Caki2 (cell line): ENCODE measurements around the gene ZNF747. TPM values are rescaled to one million over a fixed set of nuclear protein-coding genes. Genes with fewer than 3 reads are reported as not detected.
"Not testable (repeated sequence)": the region's sequence is repeated elsewhere in the genome, so short reads cannot be mapped to it uniquely, and the experiment has no call there.

Experiments used
- DNase-seq: peaks from one replicate; pipeline ENCODE4 v3.0.0-alpha.2; 2015; ENCODE audit warnings: low read depth
- in situ Hi-C: cut with HindIII; loops from 2 replicates; pipeline ENCODE4 v1.10.0; 2016; ENCODE audit warnings: low sequenced_read_pairs, low pct_unique_long_range_greater_than_20kb, mixed read lengths
- total RNA-seq: library from RNA; depleted of rRNA; stranded (reverse); fragments of >200 nt; shearing (Covaris generic); gene quantifications from 2 replicates; pipeline ENCODE4 v1.2.3, GENCODE V29; 2014; ENCODE audit warnings: low replicate concordance

Gene ZNF747
- total RNA-seq, 1 experiment from 2014 or later = 29.1 TPM

DNA sequence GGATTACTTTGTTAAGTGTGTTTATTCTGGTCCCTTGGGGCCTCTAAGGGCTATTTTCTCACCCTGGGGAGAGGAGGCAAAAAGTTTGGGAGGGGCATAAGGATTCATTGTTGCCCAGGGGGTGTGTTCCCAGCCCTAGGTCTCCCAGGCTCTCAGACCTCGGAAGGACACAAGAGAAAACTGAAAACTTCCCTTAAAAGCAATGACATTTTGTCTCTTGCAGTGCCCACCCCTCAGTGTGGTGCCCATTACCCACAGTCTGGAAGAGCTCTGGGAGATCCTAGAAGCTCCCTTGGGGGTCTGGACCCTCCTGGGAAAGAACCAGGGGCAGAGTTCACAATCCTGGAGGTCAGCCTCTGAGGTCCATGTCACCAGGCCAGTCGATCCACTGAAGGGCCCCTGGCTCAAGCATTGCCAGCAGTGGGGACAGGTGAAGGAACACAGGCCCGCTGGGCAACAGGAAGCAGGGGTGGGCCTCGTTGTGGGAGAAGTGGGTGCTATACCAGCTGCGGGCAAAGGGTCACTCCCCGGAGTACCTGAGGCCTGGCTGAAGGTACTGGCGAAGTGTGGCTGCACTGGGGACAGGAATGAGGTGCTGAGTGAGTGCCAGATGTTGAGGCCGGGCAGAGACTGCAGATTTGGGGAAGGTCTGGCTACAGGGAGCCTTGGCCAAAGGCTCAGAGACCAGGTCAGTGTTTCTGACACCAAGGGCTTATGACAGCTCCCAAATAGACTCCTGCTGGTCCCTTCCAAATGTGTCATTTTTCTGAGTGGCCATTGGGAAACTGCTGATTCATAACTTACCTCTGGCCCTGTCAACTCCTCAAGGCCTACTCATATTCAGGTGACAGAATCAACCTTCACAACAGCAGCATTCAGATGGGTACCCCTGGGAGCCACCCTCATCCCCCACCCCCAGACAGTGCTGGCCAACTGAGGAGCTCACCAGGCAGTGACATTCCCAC lies 4.6 kb upstream of the ZNF747 start:
- no peak for DNase-seq
- in situ Hi-C loops = no loop called here

DNA sequence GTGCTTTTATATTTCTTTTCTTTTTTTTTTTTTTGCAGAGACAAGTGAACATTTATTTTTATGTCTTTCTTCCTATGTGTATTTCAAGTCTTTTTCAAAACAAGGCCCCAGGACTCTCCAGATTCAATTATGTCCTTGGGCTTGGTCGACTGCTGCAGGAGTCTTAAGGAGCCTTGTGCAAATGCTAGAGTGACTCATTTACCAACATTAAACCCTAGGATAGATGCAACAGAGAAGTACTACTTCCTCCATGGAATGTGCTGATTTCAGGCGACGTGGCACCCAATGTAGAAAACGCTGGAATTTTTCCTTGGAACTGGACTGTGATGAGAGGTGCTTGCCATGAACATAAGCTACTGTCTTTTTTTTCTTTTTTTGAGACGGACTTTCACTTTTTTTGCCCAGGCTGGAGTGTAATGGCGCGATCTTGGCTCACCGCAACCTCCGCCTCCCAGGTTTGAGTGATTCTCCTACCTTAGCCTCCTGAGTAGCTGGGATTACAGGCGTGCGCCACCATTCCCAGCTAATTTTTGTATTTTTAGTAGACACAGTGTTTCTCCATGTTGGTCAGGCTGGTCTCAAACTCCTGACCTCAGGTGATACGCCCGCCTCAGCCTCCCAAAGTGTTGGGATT lies 1.9 kb upstream of the ZNF747 start:
- DNase-seq, in situ Hi-C loops: not testable (repeated sequence)

GRCh38 chr16:30535777-30536190 lies 1.1 kb upstream of the ZNF747 start:
- DNase-seq = peak; percentile 45
- in situ Hi-C loops = no loop called here

GRCh38 chr16:30535106-30535776 lies 583 bp upstream of the ZNF747 start:
- no peak for DNase-seq
- in situ Hi-C loops = no loop called here

DNA sequence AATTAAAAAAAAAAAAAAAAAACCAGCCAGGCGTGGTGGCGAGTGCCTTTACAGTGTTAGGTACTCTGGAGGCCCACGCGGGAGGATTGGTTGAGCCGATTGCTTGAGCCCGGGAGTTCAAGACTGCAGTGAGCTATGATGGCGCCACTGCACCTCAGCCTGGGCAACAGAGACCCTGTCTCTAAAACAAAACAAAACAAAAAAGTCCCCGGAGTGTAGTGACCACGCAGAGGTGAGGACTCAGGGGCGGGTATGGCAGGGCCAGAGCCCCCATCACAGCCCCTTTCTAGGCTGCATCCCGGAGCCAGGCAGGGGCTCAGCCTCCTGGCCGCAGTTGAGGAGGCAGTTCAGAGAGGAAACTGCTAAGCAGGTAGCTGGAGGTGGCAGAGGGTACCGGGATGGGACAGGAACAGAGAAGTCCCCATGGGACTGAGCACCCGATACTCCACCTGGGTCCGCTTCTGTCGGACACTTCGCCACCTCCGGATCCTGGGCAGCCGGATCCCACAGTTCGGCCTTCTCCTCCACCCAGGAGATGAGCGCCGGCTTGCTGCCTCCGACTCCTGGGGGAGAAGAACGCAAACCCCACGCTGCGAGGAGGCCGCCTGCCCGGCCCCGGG lies 800 bp downstream of the ZNF747 start:
- in situ Hi-C loops = no loop called here
- DNase-seq = peak; percentile 33

- in situ Hi-C loops = no loop called here
- DNase-seq = no peak
Measured at GRCh38 chr16:30533146-30533522, 1.5 kb downstream of the ZNF747 start.

- in situ Hi-C loops = no loop called here
- DNase-seq = no peak
Measured at GRCh38 chr16:30532285-30533145, 2.1 kb downstream of the ZNF747 start.

DNA sequence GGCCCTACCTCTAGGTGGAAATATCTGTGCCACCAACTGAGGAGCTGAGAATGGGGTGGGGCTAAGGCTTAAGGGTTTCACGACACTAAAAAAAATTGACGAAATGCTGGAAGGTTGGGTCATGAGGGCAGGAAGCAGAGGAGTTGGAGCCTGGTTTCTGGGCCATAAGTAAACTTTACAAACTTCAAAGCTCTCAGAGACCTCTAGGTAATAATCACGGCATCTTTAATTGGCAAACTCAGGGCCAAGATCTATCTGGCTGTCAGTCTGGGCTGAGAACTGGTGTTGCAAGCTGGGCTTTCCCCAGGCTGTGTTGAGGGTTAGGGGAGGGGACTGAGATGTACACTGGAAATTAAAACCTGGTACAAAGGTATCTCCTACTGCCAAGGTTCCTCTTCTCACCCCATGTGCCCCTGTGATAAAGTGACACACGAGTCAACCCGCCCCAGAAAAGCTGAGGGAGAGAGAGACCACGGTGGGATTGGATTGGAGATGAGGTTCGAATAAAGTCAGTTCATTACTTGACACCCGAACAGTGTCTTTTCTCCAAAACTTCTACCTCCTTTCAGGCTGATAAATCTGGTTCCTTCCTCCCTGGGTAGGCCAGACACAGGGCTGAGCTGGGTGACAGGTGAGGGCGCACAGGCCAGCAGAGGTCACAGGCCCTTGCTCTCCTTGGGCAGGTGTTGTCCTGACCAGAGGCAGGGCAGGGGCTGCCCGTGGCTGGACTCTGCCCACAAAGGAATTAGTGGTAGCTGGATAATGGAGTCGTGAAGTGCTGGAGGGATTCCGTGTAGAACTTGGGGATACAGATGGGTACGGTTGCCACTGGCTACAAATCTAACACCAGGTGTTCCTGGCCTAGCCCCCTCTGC lies 4.3 kb downstream of the ZNF747 start:
- no peak for DNase-seq
- in situ Hi-C loops = no loop called here

GRCh38 chr16:30528799-30529457 lies 5.7 kb downstream of the ZNF747 start:
- in situ Hi-C loops = no loop called here
- no peak for DNase-seq

DNA sequence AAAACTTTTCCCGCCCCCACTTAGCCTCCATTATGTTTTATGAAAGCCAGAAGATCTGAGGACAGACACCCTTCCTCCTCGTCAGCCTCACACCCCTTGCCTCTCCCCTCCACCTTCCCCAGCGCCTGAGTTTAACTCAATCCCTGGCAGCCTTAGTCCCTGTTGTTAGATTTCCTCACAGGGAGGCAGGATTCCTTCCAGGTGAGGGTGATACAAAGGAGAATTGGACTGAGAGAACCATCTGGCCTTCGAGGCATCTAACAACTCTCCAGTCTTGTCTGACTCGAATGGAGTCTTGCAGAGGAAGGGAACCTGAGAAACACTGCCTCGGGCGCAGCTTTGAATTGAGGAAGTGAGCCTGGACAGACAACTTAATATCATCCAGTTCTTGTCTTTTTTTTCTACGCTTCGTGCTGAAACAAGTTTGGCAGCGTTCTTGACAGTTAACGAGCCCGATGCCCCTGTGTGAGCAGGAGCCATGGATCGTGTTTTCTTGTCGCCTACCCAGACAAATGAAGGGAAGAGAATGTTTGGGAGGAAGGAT lies 7.0 kb downstream of the ZNF747 start:
- in situ Hi-C loops = no loop called here
- no peak for DNase-seq

DNA sequence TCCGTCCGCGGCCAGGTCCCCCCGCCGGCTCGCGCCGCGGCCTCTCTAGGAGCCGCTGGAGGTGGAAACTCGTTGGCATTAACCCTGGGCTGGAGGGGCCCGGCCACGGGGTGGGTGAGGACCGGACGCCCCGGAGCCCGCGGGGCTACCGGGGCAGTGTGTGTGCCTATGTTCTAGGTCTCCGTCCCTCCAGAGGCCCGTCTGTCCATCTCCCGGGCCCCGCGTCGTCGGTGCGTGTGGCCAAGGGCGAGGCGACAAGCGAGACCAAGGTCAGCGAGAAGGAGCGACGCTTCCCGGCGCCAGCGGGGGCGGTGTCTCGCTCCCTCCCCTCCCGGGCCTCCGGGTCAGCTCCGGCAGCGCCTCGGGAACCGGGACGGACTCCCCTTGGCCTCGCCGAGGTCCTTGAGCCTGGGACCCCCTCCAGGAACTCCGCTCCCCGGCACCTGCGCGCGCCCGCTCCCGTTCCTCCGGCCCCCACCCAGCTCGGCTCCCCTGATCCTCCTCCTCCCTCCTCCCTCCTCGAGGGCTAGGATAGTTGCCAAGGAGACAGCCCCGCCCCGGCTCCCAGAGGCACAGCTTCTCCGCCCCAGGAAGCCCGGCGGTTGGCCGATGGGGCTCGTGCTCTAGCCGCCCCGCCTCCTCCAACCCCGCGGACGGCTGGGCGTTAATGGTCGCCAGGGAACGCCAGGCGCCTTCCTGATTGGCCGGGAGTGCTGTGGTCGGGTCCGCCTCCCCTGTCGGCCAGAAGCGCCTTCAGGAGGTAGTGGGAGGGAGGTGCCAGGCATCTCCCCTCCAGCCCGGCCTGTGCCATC lies 7.6 kb downstream of the ZNF747 start:
- peak; percentile 100 for DNase-seq
- in situ Hi-C loops = no loop called here

DNA sequence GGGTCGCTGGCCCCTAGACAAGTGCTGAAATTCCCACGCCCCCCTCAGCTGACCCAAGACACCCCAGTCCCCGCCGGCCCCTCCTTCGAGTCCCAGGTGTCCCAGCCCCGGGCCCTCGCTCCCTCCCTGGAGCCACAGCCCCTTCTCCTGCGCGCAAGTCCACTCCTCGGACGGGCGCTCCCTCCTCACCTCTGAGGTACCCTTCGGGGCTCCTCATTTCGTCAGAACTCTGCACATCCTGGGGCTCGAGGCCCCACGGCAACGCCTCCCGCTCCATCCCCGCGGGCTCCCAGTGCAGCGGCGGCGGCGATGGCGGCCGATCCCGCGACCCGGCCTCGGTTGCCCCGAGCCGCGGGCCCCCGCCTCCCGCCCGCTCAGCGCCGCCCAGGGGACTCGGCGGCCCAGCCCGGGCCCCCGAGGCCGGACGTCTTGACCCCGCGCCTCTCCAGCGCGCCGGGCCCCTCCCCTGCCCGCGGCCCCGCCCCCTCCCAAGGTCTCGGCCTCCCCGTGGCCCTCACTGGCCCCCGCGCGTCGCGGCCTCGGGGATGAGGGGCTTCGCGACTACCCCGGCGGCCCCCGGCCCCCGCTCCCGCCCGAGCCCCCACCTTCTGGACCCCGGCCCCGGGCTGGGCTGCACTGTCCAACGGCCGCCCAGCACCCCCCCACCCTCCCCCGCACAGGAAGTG lies 8.4 kb downstream of the ZNF747 start, which contains the start of gene ZNF768:
TSS of gene ZNF768 (minus strand) at position 430 of the 686 bp plus-strand sequence. CDS start at position 277, 153 bp downstream.
- peak; percentile 51 for DNase-seq
- in situ Hi-C loops = no loop called here

DNA sequence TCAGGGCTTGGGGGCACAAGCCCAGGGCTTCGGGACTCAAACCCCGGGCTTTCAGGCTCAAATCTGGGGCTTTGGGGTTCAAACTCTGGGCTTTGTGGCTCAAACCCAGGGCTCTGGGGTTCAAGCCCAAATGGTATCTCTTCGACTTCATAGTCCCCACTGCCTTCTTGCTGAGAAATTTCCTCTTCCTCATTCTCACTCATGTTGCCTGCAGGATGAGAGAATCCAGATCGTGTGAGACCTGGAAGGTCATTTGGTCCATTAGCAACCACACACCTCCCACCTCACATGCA lies 8.9 kb downstream of the ZNF747 start:
- DNase-seq = no peak
- in situ Hi-C loops = no loop called here

- in situ Hi-C loops = no loop called here
- DNase-seq = no peak
Measured at GRCh38 chr16:30524575-30525568, 9.8 kb downstream of the ZNF747 start.
